Sigmoid colon (tissue), 7 donors: ENCODE measurements around the gene OGN. TPM values are rescaled to one million over a fixed set of nuclear protein-coding genes. Genes with fewer than 3 reads are reported as not detected.
A peak's percentile ranks its signal among the peaks of the same experiment; 100 is the strongest.

Experiments used
- DNase-seq: peaks from one replicate; pipeline ENCODE4 v3.0.0-alpha.2; 2019
- H3K27ac ChIP-seq, 4 donors: fragments of 200-600 bp; sonication (generic); one replicate each; pipeline ENCODE4 v1.5.1; 2016 to 2019; ENCODE audit warnings: mild to moderate bottlenecking in 1 of 4
- H3K27me3 ChIP-seq, 3 donors: fragments of 200-600 bp; sonication (generic); one replicate each; pipeline ENCODE4 v1.5.1; 2019; ENCODE audit warnings: mild to moderate bottlenecking in 1 of 3
- H3K36me3 ChIP-seq, 4 donors: fragments of 200-600 bp; sonication (generic); one replicate each; pipeline ENCODE4 v1.5.1; 2016 to 2019
- H3K4me1 ChIP-seq, 4 donors: fragments of 200-600 bp; sonication (generic); one replicate each; pipeline ENCODE4 v1.5.1; 2017 to 2019
- H3K4me3 ChIP-seq, 4 donors: fragments of 200-600 bp; sonication (generic); one replicate each; pipeline ENCODE4 v1.5.1; 2017 to 2019; ENCODE audit warnings: mild to moderate bottlenecking in 2 of 4, moderate library complexity in 1 of 4
- H3K9me3 ChIP-seq, 4 donors: fragments of 200-600 bp in 3 of 4; sonication (generic) in 3 of 4; one replicate each; pipeline versions ENCODE4 v1.5.1 to v1.6.1; 2013 to 2019
- EP300 ChIP-seq, 4 donors: sonication (generic); formaldehyde crosslinking; IDR thresholded peaks; one replicate each; pipeline ENCODE4 v1.6.1; 2017; ENCODE audit warnings: antibody characterized with exemption in 4 of 4
- POLR2A ChIP-seq, 2 donors: fragments of 450-650 bp; IDR thresholded peaks; one replicate each; pipeline ENCODE4 v1.6.1; 2016; ENCODE audit warnings: antibody characterized with exemption in 2 of 2, mild to moderate bottlenecking in 2 of 2, moderate library complexity in 2 of 2
- POLR2AphosphoS5 ChIP-seq, 4 donors: sonication (generic); formaldehyde crosslinking; IDR thresholded peaks; one replicate each; pipeline ENCODE4 v1.6.1; 2017; ENCODE audit warnings: antibody characterized with exemption in 4 of 4
- WGBS, 2 donors: extraction: QIAGEN DNeasy Blood & Tissue Kit; methylation state at CpG; one replicate each; pipeline ENCODE4 v1.1.7; 2013; 5-methylcytosine and 5-hydroxymethylcytosine counted together
- intact Hi-C: fragments of 100-400 bp; cut with DNase I; formaldehyde crosslinking; loops from one replicate; pipeline ENCODE4 v1.15.1; 2023
- polyA plus RNA-seq, 3 donors: library from polyadenylated mRNA; stranded (reverse); fragments of 200-250 nt; gene quantifications; one replicate each; pipeline ENCODE4 v1.2.3, GENCODE V29; 2013
- total RNA-seq, 4 donors: library from RNA; depleted of rRNA; stranded (reverse); fragments of >200 nt; gene quantifications; one replicate each; pipeline ENCODE4 v1.1.0, GENCODE V29; 2016
- TF ChIP-seq, protein P1 (sequence below), 4 experiments: fragments of 450-650 bp in 3 of 4; fragments of 200-600 bp in 1 of 4; IDR thresholded peaks; one replicate each; pipeline ENCODE4 v1.5.1; 2016 to 2019; ENCODE audit warnings: antibody characterized with exemption in 4 of 4, mild to moderate bottlenecking in 3 of 4, moderate library complexity in 2 of 4
- donor health status: healthy with polysubstance abuse.
- donor health status: Bipolar disorder and iron deficiency.
- donor health status: healthy.

The OGN gene, protein sequence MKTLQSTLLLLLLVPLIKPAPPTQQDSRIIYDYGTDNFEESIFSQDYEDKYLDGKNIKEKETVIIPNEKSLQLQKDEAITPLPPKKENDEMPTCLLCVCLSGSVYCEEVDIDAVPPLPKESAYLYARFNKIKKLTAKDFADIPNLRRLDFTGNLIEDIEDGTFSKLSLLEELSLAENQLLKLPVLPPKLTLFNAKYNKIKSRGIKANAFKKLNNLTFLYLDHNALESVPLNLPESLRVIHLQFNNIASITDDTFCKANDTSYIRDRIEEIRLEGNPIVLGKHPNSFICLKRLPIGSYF
- 10 to 100 TPM; 41.8 to 93.3 (median 59.8) TPM for total RNA-seq
- polyA plus RNA-seq: 10 to 100 TPM in 1 of 3 donors, 1 to 10 TPM in 2; 1.6 to 10.8 (median 4.4) TPM

DNA sequence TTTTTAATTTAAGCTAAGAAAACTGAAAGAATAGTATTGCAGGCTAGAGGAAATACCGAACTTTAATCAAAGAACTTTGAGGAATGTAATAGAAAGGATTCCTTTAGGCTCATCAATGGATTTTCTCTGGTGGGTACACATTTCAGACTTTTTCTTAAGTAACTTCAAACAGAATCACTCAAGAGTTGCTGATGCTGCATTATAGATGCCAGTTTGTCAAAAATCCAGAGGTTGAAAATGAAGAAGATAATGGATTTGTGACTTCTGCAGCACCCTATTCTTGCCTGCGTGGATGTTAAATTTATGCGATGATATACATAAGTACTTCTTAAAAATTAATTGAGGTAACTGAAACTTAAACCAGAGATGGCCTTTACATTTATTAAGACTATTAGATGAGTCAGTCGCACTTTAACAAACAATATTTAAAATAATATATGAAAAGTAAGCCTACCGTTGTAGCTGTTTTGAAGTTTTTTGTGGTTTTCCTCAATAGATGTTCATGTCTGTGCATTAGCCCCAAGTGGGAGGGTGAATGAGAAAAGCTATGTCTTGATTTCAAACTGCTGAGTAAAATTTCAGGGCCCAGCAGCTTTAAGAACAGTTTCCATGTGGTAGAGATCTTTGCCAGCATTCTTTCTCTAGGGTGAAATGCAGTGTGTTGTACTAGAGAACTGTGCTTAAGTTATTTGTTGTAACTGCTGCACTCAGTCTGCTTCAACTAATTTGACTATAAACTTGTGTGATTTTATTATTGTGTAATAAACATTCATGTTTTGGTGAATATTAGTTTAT, at the start of gene OGN:
TSS of gene OGN (minus strand) at position 537 of the 795 bp plus-strand sequence. CDS start 1,171 bp downstream, outside the sequence.
- TF ChIP-seq EP300 (IDR thresholded peaks at IDR 0.05): no peak
- no peak for TF ChIP-seq POLR2AphosphoS5 (IDR thresholded peaks at IDR 0.05)
- no peak for TF ChIP-seq POLR2A (IDR thresholded peaks at IDR 0.05)
- TF ChIP-seq, protein P1, sequence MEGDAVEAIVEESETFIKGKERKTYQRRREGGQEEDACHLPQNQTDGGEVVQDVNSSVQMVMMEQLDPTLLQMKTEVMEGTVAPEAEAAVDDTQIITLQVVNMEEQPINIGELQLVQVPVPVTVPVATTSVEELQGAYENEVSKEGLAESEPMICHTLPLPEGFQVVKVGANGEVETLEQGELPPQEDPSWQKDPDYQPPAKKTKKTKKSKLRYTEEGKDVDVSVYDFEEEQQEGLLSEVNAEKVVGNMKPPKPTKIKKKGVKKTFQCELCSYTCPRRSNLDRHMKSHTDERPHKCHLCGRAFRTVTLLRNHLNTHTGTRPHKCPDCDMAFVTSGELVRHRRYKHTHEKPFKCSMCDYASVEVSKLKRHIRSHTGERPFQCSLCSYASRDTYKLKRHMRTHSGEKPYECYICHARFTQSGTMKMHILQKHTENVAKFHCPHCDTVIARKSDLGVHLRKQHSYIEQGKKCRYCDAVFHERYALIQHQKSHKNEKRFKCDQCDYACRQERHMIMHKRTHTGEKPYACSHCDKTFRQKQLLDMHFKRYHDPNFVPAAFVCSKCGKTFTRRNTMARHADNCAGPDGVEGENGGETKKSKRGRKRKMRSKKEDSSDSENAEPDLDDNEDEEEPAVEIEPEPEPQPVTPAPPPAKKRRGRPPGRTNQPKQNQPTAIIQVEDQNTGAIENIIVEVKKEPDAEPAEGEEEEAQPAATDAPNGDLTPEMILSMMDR (IDR thresholded peaks at IDR 0.05): no peak
- H3K4me3 ChIP-seq: peak within 1 kb of the TSS; percentile 9 to 35 (median 20)
- H3K27ac ChIP-seq: peak within 1 kb of the TSS; percentile 45 to 69 (median 60)
- no peaks in the 10 kb centered on the region for H3K9me3 ChIP-seq
- no peaks in the 10 kb centered on the region for H3K36me3 ChIP-seq
- intact Hi-C loops: no loop called here
- no peak for DNase-seq
- H3K27me3 ChIP-seq: no peaks in the 10 kb centered on the region
- 69 to 89% methylated on average over 5 of the region's 5 CpGs for WGBS, 2 donors
- H3K4me1 ChIP-seq: peaks cover 0 to 50% (median 37%) of the 10 kb centered on the region in 4 donors

DNA sequence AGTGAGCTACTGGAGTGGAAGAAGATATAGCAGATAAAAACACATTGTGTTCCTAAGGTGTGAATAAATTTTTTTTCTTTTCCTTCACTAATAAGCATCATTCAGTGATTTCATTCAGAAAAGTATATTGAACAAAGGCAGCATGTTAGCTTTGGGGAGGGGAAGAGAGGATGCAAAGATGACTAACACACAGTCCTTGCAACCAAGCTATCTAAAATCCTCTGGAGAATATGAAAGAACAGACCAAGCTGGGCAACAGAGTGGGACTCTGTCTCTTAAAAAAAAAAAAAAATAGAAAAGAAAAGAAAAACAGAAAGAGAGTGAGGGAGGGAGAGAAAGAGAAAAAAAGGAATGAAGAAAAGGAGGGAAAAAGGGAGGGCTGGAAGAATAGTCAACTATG, 42.2 kb upstream of the OGN start:
- H3K27me3 ChIP-seq: no peaks in the 10 kb centered on the region
- no peaks in the 10 kb centered on the region for H3K4me1 ChIP-seq
- H3K9me3 ChIP-seq: no peaks in the 10 kb centered on the region
- TF ChIP-seq EP300 (IDR thresholded peaks at IDR 0.05) (no peak), POLR2AphosphoS5 (IDR thresholded peaks at IDR 0.05) (no peak), POLR2A (IDR thresholded peaks at IDR 0.05) (no peak)
- TF ChIP-seq, protein P1 (IDR thresholded peaks at IDR 0.05): no peak
- no peak for DNase-seq
- H3K27ac ChIP-seq: no peak overlapping the region
- intact Hi-C loops: no loop called here
- no peaks in the 10 kb centered on the region for H3K36me3 ChIP-seq
- H3K4me3 ChIP-seq: no peak overlapping the region

DNA sequence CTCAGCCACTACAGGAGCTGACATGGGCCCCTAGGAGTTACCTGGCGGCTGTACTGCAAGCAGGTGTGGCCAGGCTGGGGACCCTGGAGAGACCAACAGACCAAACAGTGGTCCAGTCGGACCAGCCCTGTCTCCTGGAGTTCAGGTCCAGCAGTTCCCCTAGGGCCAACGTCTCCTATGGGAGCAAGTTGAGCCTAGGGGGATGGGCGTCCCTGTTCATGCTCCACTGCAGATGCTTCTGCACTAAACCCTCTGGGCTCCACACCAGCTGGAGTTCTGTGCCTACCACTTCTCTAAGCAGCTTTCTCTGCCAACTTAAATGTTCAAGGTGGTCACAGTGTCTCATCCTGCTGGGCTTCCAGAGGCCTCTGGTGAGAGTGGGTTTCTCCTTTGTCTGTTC, 40.5 kb upstream of the OGN start:
- Histone ChIP-seq H3K27me3 (no peaks in the 10 kb centered on the region), H3K4me3 (no peak overlapping the region), H3K27ac (no peak overlapping the region), H3K9me3 (no peaks in the 10 kb centered on the region), H3K36me3 (no peaks in the 10 kb centered on the region), H3K4me1 (no peaks in the 10 kb centered on the region)
- DNase-seq: no peak
- intact Hi-C loops: loop anchor here (5.0 kb wide), 1 partner anchor 187 kb away; no protein-coding TSS in a partner anchor
- WGBS, 2 donors: 84 to 92% methylated on average over 4 of the region's 4 CpGs
- no peak for TF ChIP-seq POLR2A (IDR thresholded peaks at IDR 0.05)
- no peak for TF ChIP-seq EP300 (IDR thresholded peaks at IDR 0.05)
- no peak for TF ChIP-seq POLR2AphosphoS5 (IDR thresholded peaks at IDR 0.05)
- TF ChIP-seq, protein P1 (IDR thresholded peaks at IDR 0.05): no peak

DNA sequence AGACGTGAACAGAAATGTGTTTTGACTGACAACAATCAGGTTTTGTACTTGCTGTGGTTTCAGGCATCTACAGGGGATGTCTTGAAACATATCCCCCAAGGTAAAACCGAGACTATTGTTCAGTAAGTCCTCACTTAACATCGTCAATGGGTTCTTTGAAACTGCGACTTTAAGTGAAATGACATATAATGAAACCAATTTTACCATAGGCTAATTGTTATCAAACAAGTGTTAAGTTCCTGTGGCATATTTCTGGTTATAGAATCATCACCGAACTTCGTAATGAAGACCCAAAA, 36.3 kb upstream of the OGN start:
- intact Hi-C loops: loop anchor here (5.0 kb wide), 1 partner anchor 192 kb away; no protein-coding TSS in a partner anchor
- H3K27me3 ChIP-seq: no peaks in the 10 kb centered on the region
- H3K36me3 ChIP-seq: no peaks in the 10 kb centered on the region
- WGBS, 2 donors: 79 to 86% methylated on average over 6 of the region's 6 CpGs
- H3K27ac ChIP-seq: no peak overlapping the region
- no peak for DNase-seq
- H3K4me3 ChIP-seq: no peak overlapping the region
- no peak for TF ChIP-seq POLR2A (IDR thresholded peaks at IDR 0.05)
- TF ChIP-seq, protein P1 (IDR thresholded peaks at IDR 0.05): no peak
- TF ChIP-seq POLR2AphosphoS5 (IDR thresholded peaks at IDR 0.05): no peak
- TF ChIP-seq EP300 (IDR thresholded peaks at IDR 0.05): no peak
- H3K9me3 ChIP-seq: no peaks in the 10 kb centered on the region
- peaks cover 0 to 6% (median 2%) of the 10 kb centered on the region in 4 donors for H3K4me1 ChIP-seq
